Skeletal muscle satellite cell (primary cell): Measurements from ENCODE around the gene MOB3A. TPM values are rescaled to one million over a fixed set of nuclear protein-coding genes. Genes with fewer than 3 reads are reported as not detected.

Experiments used
- small RNA-seq: library from RNA; depleted of rRNA; stranded (forward); fragments of <200 nt; gene quantifications from one replicate; pipeline ENCODE3, GENCODE V24; 2012

Gene MOB3A

Small RNA genes within 50 kb of the gene (small RNA-seq; reads per million reads assigned to genes)
- gene AC007136.1, result not detected
